Effector memory CD4-positive, alpha-beta T cell (primary cell): ENCODE data around the gene RGS1.

Source experiments
- DNase-seq, 3 donors: peaks; one replicate each; pipeline ENCODE4 v3.0.0-alpha.2; 2020
- H3K27ac ChIP-seq: 2 replicates; pipeline ENCODE4 v1.7.0; 2013; ENCODE audit warnings: mild to moderate bottlenecking, low read length, moderate library complexity; ENCODE audit not compliant: insufficient read depth, poor library complexity, severe bottlenecking
- H3K27me3 ChIP-seq: replicated peaks from 2 replicates; pipeline ENCODE4 v1.7.0; 2013; ENCODE audit warnings: mild to moderate bottlenecking, low read length; ENCODE audit not compliant: insufficient read depth, control insufficient read depth, poor library complexity, severe bottlenecking
- H3K36me3 ChIP-seq: 2 replicates; pipeline ENCODE4 v1.7.0; 2013; ENCODE audit warnings: mild to moderate bottlenecking, low read length, moderate library complexity; ENCODE audit not compliant: control insufficient read depth, insufficient read depth
- H3K4me1 ChIP-seq: 2 replicates; pipeline ENCODE4 v1.7.0; 2013; ENCODE audit warnings: low read length, mild to moderate bottlenecking; ENCODE audit not compliant: control insufficient read depth, insufficient read depth, poor library complexity, severe bottlenecking
- H3K4me3 ChIP-seq: 2 replicates; pipeline ENCODE4 v1.7.0; 2013; ENCODE audit warnings: low read length, low read depth, mild to moderate bottlenecking; ENCODE audit not compliant: insufficient read depth, poor library complexity, severe bottlenecking
- H3K9me3 ChIP-seq: 2 replicates; pipeline ENCODE4 v1.7.0; 2013; ENCODE audit warnings: mild to moderate bottlenecking, low read length, moderate library complexity; ENCODE audit not compliant: control insufficient read depth

RGS1 gene

GRCh38 chr1:192553741-192554140 lies 21.8 kb upstream of the RGS1 start:
- Histone ChIP-seq H3K36me3 (no peaks in the 10 kb centered on the region), H3K4me1 (peaks cover 14% of the 10 kb centered on the region), H3K27me3 (no peaks in the 10 kb centered on the region), H3K4me3 (no peak overlapping the region), H3K9me3 (no peaks in the 10 kb centered on the region), H3K27ac (no peak overlapping the region)
- no peak for DNase-seq

- no peaks in the 10 kb centered on the region for H3K27me3 ChIP-seq
- H3K4me3 ChIP-seq = no peak overlapping the region
- H3K27ac ChIP-seq = no peak overlapping the region
- peaks cover 20% of the 10 kb centered on the region for H3K4me1 ChIP-seq
- no peaks in the 10 kb centered on the region for H3K36me3 ChIP-seq
- no peak for DNase-seq
- H3K9me3 ChIP-seq = no peaks in the 10 kb centered on the region
Observed at GRCh38 chr1:192554904-192555303, 20.7 kb upstream of the RGS1 start.

DNA sequence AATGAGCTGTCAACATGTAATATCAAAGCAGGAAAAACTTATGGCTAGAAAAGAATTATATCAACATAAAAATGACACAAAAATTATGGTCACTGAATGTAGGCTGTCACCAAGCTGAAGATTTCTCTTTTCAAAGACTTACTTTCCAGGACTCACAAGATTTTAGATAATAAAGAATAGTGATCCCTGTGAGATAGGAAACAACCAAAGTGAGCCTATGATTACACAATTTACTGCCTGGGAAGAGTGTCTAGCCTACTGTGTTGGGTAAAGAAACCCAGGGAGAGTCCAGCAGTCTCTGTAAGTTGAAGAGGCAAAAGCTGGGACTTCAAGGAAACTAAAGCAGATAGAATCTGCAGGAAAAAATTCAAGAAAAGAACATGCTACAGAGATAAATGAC lies 20.2 kb upstream of the RGS1 start:
- H3K36me3 ChIP-seq = no peaks in the 10 kb centered on the region
- no peak overlapping the region for H3K4me3 ChIP-seq
- no peak overlapping the region for H3K27ac ChIP-seq
- DNase-seq = no peak
- H3K27me3 ChIP-seq = no peaks in the 10 kb centered on the region
- H3K9me3 ChIP-seq = no peaks in the 10 kb centered on the region
- H3K4me1 ChIP-seq = peaks cover 17% of the 10 kb centered on the region

DNA sequence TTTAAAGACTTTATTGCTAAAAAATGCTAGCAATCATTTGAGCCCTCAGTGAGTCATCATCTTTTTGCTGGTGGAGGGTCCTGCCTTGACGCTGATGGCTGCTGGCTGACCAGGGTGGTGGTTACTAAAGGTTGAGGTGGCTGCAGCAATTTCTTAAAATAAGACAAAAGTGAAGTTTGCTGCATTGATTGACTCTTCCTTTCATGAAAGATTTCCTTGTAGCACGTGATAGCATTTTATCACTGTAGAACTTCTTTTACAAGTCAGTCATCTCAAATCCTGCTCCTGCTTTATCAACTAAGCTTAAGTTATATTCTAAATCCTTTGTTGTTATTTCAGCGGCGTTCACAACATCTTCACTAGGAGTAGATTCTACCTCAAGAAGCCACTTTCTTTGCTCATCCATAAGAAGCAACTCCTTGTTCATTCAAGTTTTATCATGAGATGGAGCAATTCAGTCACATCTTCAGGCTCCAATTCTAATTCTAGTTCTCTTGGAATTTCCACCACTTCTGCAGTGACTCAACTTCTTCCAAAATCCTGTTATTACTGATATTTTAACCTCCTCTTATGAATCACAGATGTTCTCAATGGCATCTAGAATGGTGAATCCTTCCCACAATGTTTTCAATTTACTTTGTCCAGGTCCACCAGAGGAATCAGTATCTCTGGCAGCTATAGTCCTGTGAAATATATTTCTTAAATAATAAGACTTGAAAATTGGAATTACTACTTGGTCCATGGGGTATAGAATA lies 17.6 kb upstream of the RGS1 start:
- H3K27me3 ChIP-seq = no peaks in the 10 kb centered on the region
- no peak overlapping the region for H3K4me3 ChIP-seq
- no peaks in the 10 kb centered on the region for H3K9me3 ChIP-seq
- H3K4me1 ChIP-seq = peaks cover 7% of the 10 kb centered on the region
- no peaks in the 10 kb centered on the region for H3K36me3 ChIP-seq
- H3K27ac ChIP-seq = no peak overlapping the region
- DNase-seq = no peak

- Histone ChIP-seq H3K9me3 (no peaks in the 10 kb centered on the region), H3K27ac (no peak overlapping the region), H3K4me1 (peaks cover 7% of the 10 kb centered on the region), H3K4me3 (no peak overlapping the region), H3K36me3 (no peaks in the 10 kb centered on the region), H3K27me3 (no peaks in the 10 kb centered on the region)
- DNase-seq = no peak
Observed at GRCh38 chr1:192559115-192560006, 16.2 kb upstream of the RGS1 start.

GRCh38 chr1:192561301-192561700 lies 14.3 kb upstream of the RGS1 start:
- no peaks in the 10 kb centered on the region for H3K27me3 ChIP-seq
- no peaks in the 10 kb centered on the region for H3K36me3 ChIP-seq
- H3K4me1 ChIP-seq = peaks cover 9% of the 10 kb centered on the region
- no peak overlapping the region for H3K4me3 ChIP-seq
- H3K9me3 ChIP-seq = no peaks in the 10 kb centered on the region
- no peak overlapping the region for H3K27ac ChIP-seq
- no peak for DNase-seq

DNA sequence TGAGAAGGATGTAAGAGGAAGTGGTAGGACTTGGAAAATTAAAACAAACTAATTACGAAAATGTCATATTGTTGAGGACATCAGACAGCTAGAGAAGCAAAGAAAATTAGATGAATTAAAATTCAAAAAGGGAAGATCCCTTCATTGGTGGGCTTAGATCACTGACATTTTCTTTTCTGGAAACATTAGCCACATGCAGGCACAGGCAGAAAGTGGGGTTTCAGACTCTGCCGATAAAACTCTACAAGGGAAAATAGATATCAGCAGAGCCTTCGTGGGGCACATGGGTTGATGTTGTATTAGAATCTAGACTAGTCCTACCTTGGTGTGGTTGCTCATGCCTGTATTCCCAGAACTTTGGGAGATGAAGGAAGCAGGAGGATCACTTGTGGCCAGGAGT lies 12.4 kb upstream of the RGS1 start:
- Histone ChIP-seq H3K4me1 (peaks cover 9% of the 10 kb centered on the region), H3K9me3 (no peaks in the 10 kb centered on the region), H3K27ac (no peak overlapping the region), H3K27me3 (no peaks in the 10 kb centered on the region), H3K36me3 (no peaks in the 10 kb centered on the region), H3K4me3 (no peak overlapping the region)
- no peak for DNase-seq

GRCh38 chr1:192564099-192564498 lies 11.5 kb upstream of the RGS1 start:
- Histone ChIP-seq H3K27me3 (no peaks in the 10 kb centered on the region), H3K4me1 (peaks cover 9% of the 10 kb centered on the region), H3K9me3 (no peaks in the 10 kb centered on the region), H3K36me3 (no peaks in the 10 kb centered on the region), H3K4me3 (no peak overlapping the region), H3K27ac (no peak overlapping the region)
- DNase-seq = no peak

DNA sequence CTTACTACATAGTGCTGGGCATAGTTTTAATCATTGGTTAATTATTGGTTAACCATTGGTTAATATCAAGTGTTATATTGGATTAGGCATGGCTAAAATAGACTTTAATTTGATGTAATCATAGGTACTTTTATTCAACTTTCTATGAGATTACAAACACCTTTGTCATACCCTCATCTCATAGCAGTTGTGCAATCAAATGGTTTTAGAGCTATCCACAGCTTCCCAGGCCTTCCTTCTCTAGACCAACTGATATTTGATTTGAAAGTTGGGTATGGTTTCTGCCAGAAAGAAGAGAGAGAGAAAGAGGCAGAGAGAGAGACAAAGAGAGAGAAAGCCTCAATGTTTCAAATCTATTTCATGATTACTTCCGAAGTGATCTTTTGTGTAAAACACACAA lies 9.6 kb upstream of the RGS1 start:
- Histone ChIP-seq H3K27ac (no peak overlapping the region), H3K4me3 (no peak overlapping the region), H3K27me3 (no peaks in the 10 kb centered on the region), H3K4me1 (peaks cover 2% of the 10 kb centered on the region), H3K9me3 (peaks cover 6% of the 10 kb centered on the region), H3K36me3 (no peaks in the 10 kb centered on the region)
- no peak for DNase-seq

DNA sequence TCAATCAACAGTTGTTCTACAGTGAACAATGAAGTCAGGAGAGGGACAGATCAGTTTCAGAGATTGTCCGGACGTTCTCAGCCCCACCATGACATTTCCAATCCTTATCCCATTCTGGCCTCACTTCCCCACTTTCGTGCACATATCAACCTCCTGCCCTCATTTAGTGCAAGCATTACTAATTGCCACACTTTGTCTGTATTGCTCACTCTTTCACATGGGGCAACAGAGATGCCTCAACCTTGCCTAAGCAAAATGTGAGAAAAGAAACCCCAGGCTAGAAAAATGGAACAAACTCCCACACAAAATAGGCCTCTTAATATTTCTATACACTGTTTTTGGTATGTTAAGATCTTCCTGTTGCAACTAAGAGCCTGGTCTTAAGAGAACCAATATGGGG lies 8.9 kb upstream of the RGS1 start:
- no peak overlapping the region for H3K4me3 ChIP-seq
- no peaks in the 10 kb centered on the region for H3K27me3 ChIP-seq
- DNase-seq = no peak
- no peak overlapping the region for H3K27ac ChIP-seq
- peaks cover 6% of the 10 kb centered on the region for H3K9me3 ChIP-seq
- H3K36me3 ChIP-seq = no peaks in the 10 kb centered on the region
- H3K4me1 ChIP-seq = peaks cover 2% of the 10 kb centered on the region
